ENCODE measurements around the gene BNIP2. TPM values are rescaled to one million over a fixed set of nuclear protein-coding genes. Genes with fewer than 3 reads are reported as not detected.
A peak's percentile ranks its signal among the peaks of the same experiment; 100 is the strongest.

The BNIP2 gene
- total RNA-seq, 1 experiment from 2014 or later, result 43.5 TPM

GRCh38 chr15:59609730-59610712, 79.1 kb downstream of the BNIP2 start:
- TF ChIP-seq CTCF (conservative IDR thresholded peaks at IDR 0.05), result no peak
- Histone ChIP-seq H3K4ac (ENCODE audit: low read depth, low read length) (no peak overlapping the region), H2BK5ac (ENCODE audit: insufficient read length, low read length) (no peak overlapping the region), H3K4me2 (ENCODE audit: insufficient read depth, insufficient read length, low read length) (no peak overlapping the region), H2BK120ac (ENCODE audit: low read depth, low read length, poor library complexity, severe bottlenecking) (no peak overlapping the region), H3K79me2 (ENCODE audit: insufficient read depth, low read length) (no peaks in the 10 kb centered on the region), H4K91ac (ENCODE audit: insufficient read length, low read depth, low read length) (no peak overlapping the region), H3K27me3 (ENCODE audit: insufficient read depth, low read length) (no peaks in the 10 kb centered on the region), H3K4me1 (ENCODE audit: insufficient read depth, low read length) (no peaks in the 10 kb centered on the region), H4K5ac (ENCODE audit: insufficient read length, low read depth, low read length) (no peak overlapping the region), H4K8ac (replicated peaks; ENCODE audit: insufficient read length, low read depth, low read length) (no peak overlapping the region), H2BK15ac (ENCODE audit: low read depth, low read length) (no peak overlapping the region), H3K9me3 (ENCODE audit: control insufficient read depth, low read depth, low read length) (no peaks in the 10 kb centered on the region), H3K18ac (ENCODE audit: insufficient read length, low read depth, low read length) (no peak overlapping the region), H2BK12ac (ENCODE audit: insufficient read length, low read depth, low read length) (no peak overlapping the region), H2AK5ac (ENCODE audit: insufficient read length, low read length) (no peak overlapping the region), H4K20me1 (ENCODE audit: control insufficient read depth, insufficient read depth, insufficient read length) (no peaks in the 10 kb centered on the region), H3K23ac (ENCODE audit: insufficient read length, low read depth, low read length) (no peak overlapping the region), H3K56ac (ENCODE audit: insufficient read length, low read depth, low read length) (no peak overlapping the region), H2AFZ (ENCODE audit: low read length) (no peak overlapping the region), H3K14ac (ENCODE audit: insufficient read depth, low read length) (no peak overlapping the region), H3K79me1 (ENCODE audit: insufficient read depth, low read depth, low read length, poor library complexity, severe bottlenecking) (no peaks in the 10 kb centered on the region), H3K23me2 (ENCODE audit: insufficient read length, low read depth, low read length, poor library complexity, severe bottlenecking) (no peaks in the 10 kb centered on the region), H2BK20ac (ENCODE audit: low read depth, low read length, poor library complexity, severe bottlenecking) (no peak overlapping the region), H3T11ph (ENCODE audit: low read length) (no peak overlapping the region), H3K9ac (ENCODE audit: extremely low read depth, insufficient read length, low read length) (no peak overlapping the region), H3K27ac (ENCODE audit: insufficient read length, low read depth, low read length) (no peak overlapping the region)
- DNase-seq, result no peak
- peaks cover 12% of the 10 kb centered on the region for H3K27me3 Mint-ChIP-seq (ENCODE audit: low read depth)
- 0 out of 4 replicates have a peak, but pooled peaks cover 4 to 5% of the 10 kb centered on the region in 2 experiments for H3K4me1 Mint-ChIP-seq
- no CpG with 5 or more reads among the region's 7 CpGs for WGBS (ENCODE audit: extremely low coverage, insufficient read length, low lambda C conversion rate)
- H3K4me3 Mint-ChIP-seq, result no peak overlapping the region
- peaks cover 12% of the 10 kb centered on the region in 2 experiments for H3K9me3 Mint-ChIP-seq
- peak overlapping the region in 1 of 3 experiments; percentile 57; a peak in 1 of 7 replicates for H3K27ac Mint-ChIP-seq
- H3K36me3 Mint-ChIP-seq (ENCODE audit: insufficient read depth in 1 of 3, low read depth in 3 of 3), result peaks cover 0 to 11% (median 5%) of the 10 kb centered on the region in 3 experiments; a peak in 4 of 7 replicates

Other genes with a start within 250 kb of the BNIP2 start
- not detected in 2 replicates for gene GCNT3, start 77.5 kb downstream of the BNIP2 start, total RNA-seq (2021)
- gene GTF2A2, start 31.8 kb downstream of the BNIP2 start, total RNA-seq (2021), result 144 and 147 TPM in 2 replicates